Prostate gland (tissue), 2 donors: ENCODE data around the gene PPP1R10.

Experiments
- CTCF ChIP-seq, 4 experiments: fragments of 200-600 bp in 2 of 4; fragments of 450-650 bp in 2 of 4; sonication (generic) in 2 of 4; IDR thresholded peaks; 1 replicate in 3 of 4; 2 replicates in 1 of 4; pipeline ENCODE4 v1.5.1; 2016 to 2019; ENCODE audit warnings: antibody characterized with exemption in 4 of 4, mild to moderate bottlenecking in 2 of 4, moderate library complexity in 2 of 4
- POLR2A ChIP-seq: fragments of 450-650 bp; IDR thresholded peaks from one replicate; pipeline ENCODE4 v1.6.1; 2016; ENCODE audit warnings: antibody characterized with exemption, mild to moderate bottlenecking

GRCh38 chr6:30611150-30611855 is 5.7 kb downstream of the PPP1R10 start:
- TF ChIP-seq CTCF (IDR thresholded peaks at IDR 0.05) (no peak), POLR2A (no peak)
